ENCODE results near the gene MSI2.

GRCh38 chr17:57676543-57676942 is 420.2 kb downstream of the MSI2 start:
- TF ChIP-seq FOXM1 (IDR thresholded peaks at IDR 0.05; ENCODE audit: low read depth) (no peak), FOXM1 (CRISPR knock-in tag; IDR thresholded peaks at IDR 0.05; ENCODE audit: low read depth) (no peak), MLX (CRISPR knock-in tag; conservative IDR thresholded peaks at IDR 0.05) (no peak), NR2C2 (CRISPR knock-in tag; IDR thresholded peaks at IDR 0.05) (no peak), NR2C2 (tag; IDR thresholded peaks at IDR 0.05) (no peak), ZBED1 (IDR thresholded peaks at IDR 0.05) (no peak)

All from K562 (cell line).